ENCODE measurements around the gene KCNK16.

The KCNK16 gene

GRCh38 chr6:39322306-39322850, at the start of gene KCNK16:
KCNK16 (minus strand) TSS chr6:39322702; CDS start chr6:39322540, 162 bp downstream.
- Histone ChIP-seq H3K9ac (ENCODE audit: insufficient read length) (no peak within 1 kb of the TSS), H3K4me3 (no peak within 1 kb of the TSS), H3K36me3 (ENCODE audit: insufficient read depth, low read length) (no peaks in the 10 kb centered on the region), H3K27ac (no peak within 1 kb of the TSS), H3K9me3 (ENCODE audit: low read depth, low read length) (no peaks in the 10 kb centered on the region)
- TF ChIP-seq POLR2AphosphoS5 (IDR thresholded peaks at IDR 0.05; ENCODE audit: borderline replicate concordance, low read depth, low read length) (no peak), FOXP2 (optimal IDR thresholded peaks at IDR 0.05; ENCODE audit: control extremely low read depth, extremely low read length, insufficient read depth) (no peak), EZH2 (IDR thresholded peaks at IDR 0.05) (no peak)
- no peak for DNase-seq (ENCODE audit: low read depth, low spot score)

- DNase-seq (ENCODE audit: low read depth, low spot score), result no peak
- no peaks in the 10 kb centered on the region for H3K36me3 ChIP-seq (ENCODE audit: insufficient read depth, low read length)
- TF ChIP-seq EZH2 (IDR thresholded peaks at IDR 0.05), result no peak
- no peak for TF ChIP-seq POLR2AphosphoS5 (IDR thresholded peaks at IDR 0.05; ENCODE audit: borderline replicate concordance, low read depth, low read length)
- no peak for TF ChIP-seq FOXP2 (optimal IDR thresholded peaks at IDR 0.05; ENCODE audit: control extremely low read depth, extremely low read length, insufficient read depth)
- H3K4me3 ChIP-seq, result no peak overlapping the region
- H3K27ac ChIP-seq, result no peak overlapping the region
- H3K9me3 ChIP-seq (ENCODE audit: low read depth, low read length), result 0 out of 2 replicates have a peak, but pooled peaks cover 2% of the 10 kb centered on the region
- H3K9ac ChIP-seq (ENCODE audit: insufficient read length), result no peak overlapping the region
Observed at GRCh38 chr6:39370390-39370789, 47.9 kb upstream of the KCNK16 start.

GRCh38 chr6:39369987-39370386, 47.5 kb upstream of the KCNK16 start:
- no peak overlapping the region for H3K9ac ChIP-seq (ENCODE audit: insufficient read length)
- no peak for DNase-seq (ENCODE audit: low read depth, low spot score)
- H3K27ac ChIP-seq, result no peak overlapping the region
- H3K36me3 ChIP-seq (ENCODE audit: insufficient read depth, low read length), result no peaks in the 10 kb centered on the region
- TF ChIP-seq EZH2 (IDR thresholded peaks at IDR 0.05) (no peak), POLR2AphosphoS5 (IDR thresholded peaks at IDR 0.05; ENCODE audit: borderline replicate concordance, low read depth, low read length) (no peak), FOXP2 (optimal IDR thresholded peaks at IDR 0.05; ENCODE audit: control extremely low read depth, extremely low read length, insufficient read depth) (no peak)
- H3K9me3 ChIP-seq (ENCODE audit: low read depth, low read length), result 0 out of 2 replicates have a peak, but pooled peaks cover 2% of the 10 kb centered on the region
- no peak overlapping the region for H3K4me3 ChIP-seq

DNA sequence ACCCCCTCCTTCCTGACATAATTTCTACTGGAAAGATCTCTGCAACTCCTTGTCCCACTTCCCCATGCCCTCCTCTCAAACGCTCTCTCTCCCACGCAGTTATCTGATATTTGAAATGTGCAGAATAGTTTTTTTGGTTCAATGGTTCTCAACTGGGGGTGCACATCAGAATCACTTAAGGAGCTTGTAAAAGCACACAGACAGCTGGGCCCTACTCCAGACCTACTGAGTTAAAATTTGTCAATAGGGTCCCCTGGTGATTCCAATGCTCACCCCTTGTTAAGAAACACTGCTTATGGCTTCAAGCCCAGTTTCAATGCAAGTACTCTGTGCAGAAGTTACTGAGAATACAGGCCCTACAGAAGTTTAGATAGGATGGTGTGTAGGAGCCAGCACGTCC, 45.2 kb upstream of the KCNK16 start:
- no peak for TF ChIP-seq EZH2 (IDR thresholded peaks at IDR 0.05)
- TF ChIP-seq POLR2AphosphoS5 (IDR thresholded peaks at IDR 0.05; ENCODE audit: borderline replicate concordance, low read depth, low read length), result no peak
- no peak for TF ChIP-seq FOXP2 (optimal IDR thresholded peaks at IDR 0.05; ENCODE audit: control extremely low read depth, extremely low read length, insufficient read depth)
- Histone ChIP-seq H3K36me3 (ENCODE audit: insufficient read depth, low read length) (no peaks in the 10 kb centered on the region), H3K9ac (ENCODE audit: insufficient read length) (no peak overlapping the region), H3K9me3 (ENCODE audit: low read depth, low read length) (no peaks in the 10 kb centered on the region), H3K4me3 (no peak overlapping the region; the same call in 1 of the 2 replicates), H3K27ac (peak overlapping the region; percentile 44)
- no peak for DNase-seq (ENCODE audit: low read depth, low spot score)

- no peak for TF ChIP-seq EZH2 (IDR thresholded peaks at IDR 0.05)
- no peak for TF ChIP-seq FOXP2 (optimal IDR thresholded peaks at IDR 0.05; ENCODE audit: control extremely low read depth, extremely low read length, insufficient read depth)
- TF ChIP-seq POLR2AphosphoS5 (IDR thresholded peaks at IDR 0.05; ENCODE audit: borderline replicate concordance, low read depth, low read length), result no peak
- H3K9me3 ChIP-seq (ENCODE audit: low read depth, low read length), result no peaks in the 10 kb centered on the region
Observed at GRCh38 chr6:39366931-39367618, 44.6 kb upstream of the KCNK16 start.

DNA sequence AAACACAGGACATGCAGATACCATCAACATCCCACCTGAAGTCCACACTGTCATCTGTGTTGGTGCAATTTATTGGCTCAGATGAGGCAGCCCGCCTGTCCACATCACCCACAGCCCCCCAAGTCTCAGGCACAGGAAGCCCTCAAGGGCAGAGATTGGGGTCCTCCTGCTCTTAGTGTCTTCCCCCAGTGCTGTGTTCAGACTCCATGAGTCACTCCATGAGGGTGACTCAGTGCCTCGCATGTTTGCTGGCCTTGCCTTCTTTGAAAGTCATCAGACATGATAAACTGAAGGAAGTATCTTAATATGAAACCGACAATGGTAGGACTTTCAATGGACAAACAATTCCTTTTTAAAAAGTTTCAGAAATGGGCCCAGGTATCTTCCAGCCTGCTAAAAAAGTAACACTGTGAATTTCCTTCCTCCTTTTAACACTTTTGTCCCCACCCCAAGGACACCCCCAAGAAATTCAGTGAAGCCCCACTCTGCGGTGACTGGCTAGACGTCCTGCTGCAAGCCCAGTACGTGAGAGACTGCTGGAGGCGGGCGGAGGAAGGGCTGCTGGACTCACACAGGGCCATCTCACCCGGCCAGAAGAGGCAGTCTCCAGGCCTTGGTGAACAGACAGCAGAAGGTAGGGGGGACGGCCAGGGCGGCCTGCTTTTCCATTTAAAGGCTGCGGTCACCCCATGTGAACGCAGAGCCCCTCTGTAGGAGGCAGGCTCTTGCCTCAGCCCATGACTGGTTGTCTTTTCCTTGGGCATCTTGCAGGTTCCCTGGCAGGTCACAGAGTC, 43.0 kb upstream of the KCNK16 start:
- no peak for DNase-seq (ENCODE audit: low read depth, low spot score)
- no peaks in the 10 kb centered on the region for H3K9me3 ChIP-seq (ENCODE audit: low read depth, low read length)
- H3K4me3 ChIP-seq, result no peak overlapping the region
- no peak overlapping the region for H3K27ac ChIP-seq
- H3K9ac ChIP-seq (ENCODE audit: insufficient read length), result no peak overlapping the region
- no peaks in the 10 kb centered on the region for H3K36me3 ChIP-seq (ENCODE audit: insufficient read depth, low read length)
- no peak for TF ChIP-seq EZH2 (IDR thresholded peaks at IDR 0.05)
- TF ChIP-seq FOXP2 (optimal IDR thresholded peaks at IDR 0.05; ENCODE audit: control extremely low read depth, extremely low read length, insufficient read depth), result no peak
- no peak for TF ChIP-seq POLR2AphosphoS5 (IDR thresholded peaks at IDR 0.05; ENCODE audit: borderline replicate concordance, low read depth, low read length)

More at GRCh38 chr6:39366931-39367618, 44.6 kb upstream of the KCNK16 start:
- no peaks in the 10 kb centered on the region for H3K36me3 ChIP-seq (ENCODE audit: insufficient read depth, low read length)
- H3K9ac ChIP-seq (ENCODE audit: insufficient read length), result no peak overlapping the region
- H3K27ac ChIP-seq, result no peak overlapping the region; the same call in 1 of the 2 replicates
- no peak for DNase-seq (ENCODE audit: low read depth, low spot score)
- no peak overlapping the region for H3K4me3 ChIP-seq

DNA sequence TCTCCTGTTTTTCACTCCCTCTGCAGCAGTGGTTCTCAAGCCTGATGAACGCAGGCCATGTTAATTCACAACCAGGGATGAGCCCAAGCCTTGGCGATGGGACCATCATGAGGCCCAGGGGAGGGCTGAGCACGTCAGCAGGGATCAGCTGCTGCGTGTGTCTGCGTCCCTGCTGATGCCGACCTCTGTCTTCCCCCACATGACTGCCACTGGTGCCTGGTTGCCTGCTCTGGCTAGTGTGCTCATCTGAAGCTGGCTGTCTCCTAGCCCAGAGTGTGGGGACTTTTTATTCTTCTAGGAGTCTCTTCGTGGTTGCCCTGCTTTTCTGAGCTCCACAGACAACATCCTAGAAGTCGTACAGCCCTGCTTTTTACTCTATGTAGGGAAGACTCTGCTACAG, 40.8 kb upstream of the KCNK16 start:
- Histone ChIP-seq H3K27ac (no peak overlapping the region), H3K36me3 (ENCODE audit: insufficient read depth, low read length) (no peaks in the 10 kb centered on the region), H3K4me3 (no peak overlapping the region), H3K9me3 (ENCODE audit: low read depth, low read length) (no peaks in the 10 kb centered on the region), H3K9ac (ENCODE audit: insufficient read length) (no peak overlapping the region)
- TF ChIP-seq POLR2AphosphoS5 (IDR thresholded peaks at IDR 0.05; ENCODE audit: borderline replicate concordance, low read depth, low read length) (no peak), FOXP2 (optimal IDR thresholded peaks at IDR 0.05; ENCODE audit: control extremely low read depth, extremely low read length, insufficient read depth) (no peak), EZH2 (IDR thresholded peaks at IDR 0.05) (no peak)
- no peak for DNase-seq (ENCODE audit: low read depth, low spot score)

DNA sequence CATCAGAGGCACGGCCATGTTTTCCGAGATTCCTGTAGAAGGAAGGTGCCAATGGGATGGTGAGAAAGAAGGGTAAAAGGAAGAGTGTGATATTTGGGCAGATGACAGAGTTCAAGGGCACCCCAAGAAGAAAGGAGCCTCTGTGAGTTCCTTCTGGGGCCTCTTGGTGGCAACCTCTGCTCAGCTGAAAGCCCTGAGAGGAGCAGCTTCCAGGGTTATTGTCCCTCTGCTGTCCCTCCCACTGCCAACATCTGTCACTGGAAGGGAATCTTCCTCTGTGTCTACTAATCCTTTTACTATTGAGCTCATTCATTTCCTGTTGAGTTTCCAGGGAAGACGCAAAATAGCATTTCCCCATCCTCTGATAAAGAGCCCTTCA, 40.0 kb upstream of the KCNK16 start:
- DNase-seq (ENCODE audit: low read depth, low spot score), result peak; percentile 65
- TF ChIP-seq POLR2AphosphoS5 (IDR thresholded peaks at IDR 0.05; ENCODE audit: borderline replicate concordance, low read depth, low read length), result no peak
- no peak for TF ChIP-seq FOXP2 (optimal IDR thresholded peaks at IDR 0.05; ENCODE audit: control extremely low read depth, extremely low read length, insufficient read depth)
- H3K27ac ChIP-seq, result no peak overlapping the region
- H3K36me3 ChIP-seq (ENCODE audit: insufficient read depth, low read length), result no peaks in the 10 kb centered on the region
- H3K4me3 ChIP-seq, result no peak overlapping the region
- H3K9me3 ChIP-seq (ENCODE audit: low read depth, low read length), result no peaks in the 10 kb centered on the region
- H3K9ac ChIP-seq (ENCODE audit: insufficient read length), result no peak overlapping the region
